CD14-positive monocyte (primary cell): ENCODE measurements around the gene EIF3J. TPM values are rescaled to one million over a fixed set of nuclear protein-coding genes. Genes with fewer than 3 reads are reported as not detected.

Experiments
- DNase-seq, 3 donors: peaks; one replicate each; pipeline ENCODE4 v3.0.0-alpha.2; 2011 to 2022
- H2AFZ ChIP-seq: 2 replicates; pipeline ENCODE4 v1.6.0; 2012; ENCODE audit warnings: mild to moderate bottlenecking, low read depth, low read length, inconsistent platforms; ENCODE audit not compliant: insufficient read depth, poor library complexity, severe bottlenecking
- H3K27ac ChIP-seq, 2 donors: 1 replicate in 1 of 2; 2 replicates in 1 of 2; pipeline ENCODE4 v1.5.1; 2012 to 2013; ENCODE audit warnings: low read length in 2 of 2, control low read depth in 1 of 2, inconsistent platforms in 1 of 2, low read depth in 1 of 2, mild to moderate bottlenecking in 1 of 2
- H3K27me3 ChIP-seq, 2 donors: one replicate each; pipeline versions ENCODE4 v1.6.0 to v1.6.1; 2011 to 2013; ENCODE audit warnings: low read length in 2 of 2; ENCODE audit not compliant: control insufficient read depth in 2 of 2, insufficient read depth in 2 of 2
- H3K36me3 ChIP-seq, 2 donors: replicated peaks in 1 of 2; 1 replicate in 1 of 2; 2 replicates in 1 of 2; pipeline versions ENCODE4 v1.5.1 to v1.6.1; 2012 to 2013; ENCODE audit warnings: low read length in 2 of 2, control low read depth in 1 of 2, inconsistent platforms in 1 of 2, mild to moderate bottlenecking in 1 of 2; ENCODE audit not compliant: insufficient read depth in 2 of 2, control insufficient read depth in 1 of 2
- H3K4me1 ChIP-seq, 2 donors: 1 replicate in 1 of 2; 2 replicates in 1 of 2; pipeline versions ENCODE4 v1.5.1 to v1.6.1; 2012 to 2013; ENCODE audit warnings: low read length in 2 of 2, control low read depth in 1 of 2, inconsistent platforms in 1 of 2, mild to moderate bottlenecking in 1 of 2, moderate library complexity in 1 of 2; ENCODE audit not compliant: insufficient read depth in 2 of 2, control insufficient read depth in 1 of 2
- H3K4me2 ChIP-seq: replicated peaks from 2 replicates; pipeline ENCODE3; 2012; ENCODE audit warnings: low read length, moderate library complexity, mild to moderate bottlenecking; ENCODE audit not compliant: poor library complexity, severe bottlenecking; ENCODE audit errors: extremely low read depth
- H3K4me3 ChIP-seq, 3 experiments: fragments of 200-600 bp in 1 of 3; sonication (generic) in 1 of 3; replicated peaks in 1 of 3; 1 replicate in 2 of 3; 2 replicates in 1 of 3; pipeline ENCODE4 v1.5.1; 2011 to 2013; ENCODE audit warnings: low read length in 3 of 3, mild to moderate bottlenecking in 3 of 3, control low read depth in 2 of 3, low read depth in 2 of 3, inconsistent platforms in 1 of 3, moderate library complexity in 1 of 3
- H3K79me2 ChIP-seq: 2 replicates; pipeline ENCODE4 v1.6.0; 2012; ENCODE audit warnings: mild to moderate bottlenecking, control low read depth, inconsistent platforms, low read length, moderate library complexity; ENCODE audit not compliant: insufficient read depth
- H3K9ac ChIP-seq: 2 replicates; pipeline ENCODE4 v1.6.0; 2017; ENCODE audit warnings: low read length, mild to moderate bottlenecking; ENCODE audit not compliant: insufficient read depth, poor library complexity, severe bottlenecking
- H3K9me3 ChIP-seq, 2 donors: replicated peaks in 1 of 2; 1 replicate in 1 of 2; 2 replicates in 1 of 2; pipeline versions ENCODE4 v1.5.1 to v1.6.1; 2012 to 2013; ENCODE audit warnings: low read length in 2 of 2, control low read depth in 1 of 2; ENCODE audit not compliant: control insufficient read depth in 1 of 2, insufficient read depth in 1 of 2
- H4K20me1 ChIP-seq: 2 replicates; pipeline ENCODE4 v1.6.0; 2012; ENCODE audit warnings: mild to moderate bottlenecking, low read length, control low read depth, moderate library complexity; ENCODE audit not compliant: insufficient read depth
- H3K27ac Mint-ChIP-seq, 7 donors: one replicate each; pipeline ENCODE4 v1.8.0; 2020; ENCODE audit warnings: mild to moderate bottlenecking in 7 of 7, mixed read lengths in 7 of 7, moderate library complexity in 6 of 7, inconsistent platforms in 2 of 7
- H3K27me3 Mint-ChIP-seq, 3 donors: one replicate each; pipeline ENCODE4 v1.8.0; 2021 to 2022; ENCODE audit warnings: low read depth in 3 of 3, mild to moderate bottlenecking in 3 of 3, mixed read lengths in 3 of 3, moderate library complexity in 3 of 3, inconsistent platforms in 1 of 3
- H3K36me3 Mint-ChIP-seq, 2 donors: one replicate each; pipeline ENCODE4 v1.8.0; 2020; ENCODE audit warnings: mixed read lengths in 2 of 2, inconsistent platforms in 1 of 2, mild to moderate bottlenecking in 1 of 2
- H3K4me1 Mint-ChIP-seq: one replicate; pipeline ENCODE4 v1.8.0; 2020; ENCODE audit warnings: mild to moderate bottlenecking, mixed read lengths
- H3K4me3 Mint-ChIP-seq, 2 donors: one replicate each; pipeline ENCODE4 v1.8.0; 2020; ENCODE audit warnings: mild to moderate bottlenecking in 2 of 2, mixed read lengths in 2 of 2, moderate library complexity in 1 of 2
- H3K9me3 Mint-ChIP-seq, 7 donors: one replicate each; pipeline ENCODE4 v1.8.0; 2020 to 2022; ENCODE audit warnings: mixed read lengths in 7 of 7, mild to moderate bottlenecking in 6 of 7, moderate library complexity in 6 of 7, inconsistent platforms in 2 of 7
- CTCF ChIP-seq: fragments of 200-600 bp; IDR thresholded peaks from one replicate; pipeline ENCODE4 v1.8.0; 2022; ENCODE audit warnings: antibody characterized with exemption, mild to moderate bottlenecking
- WGBS: methylation state at CpG from one replicate; pipeline ENCODE4 v1.1.5; 2013; ENCODE audit warnings: missing lambda C conversion rate; ENCODE audit not compliant: insufficient coverage; 5-methylcytosine and 5-hydroxymethylcytosine counted together
- intact Hi-C, 2 donors: fragments of 100-400 bp; cut with micrococcal nuclease; formaldehyde crosslinking; loops; one replicate each; pipeline versions ENCODE4 v1.15.0 to v1.15.1; 2023
- polyA plus RNA-seq, 3 donors: library from polyadenylated mRNA; depleted of rRNA in 1 of 3; unstranded in 2 of 3; stranded (reverse) in 1 of 3; fragments of 300-500 nt in 2 of 3; fragments of >200 nt in 1 of 3; fragmentation: Illumina TruSeq in 2 of 3; gene quantifications; 1 replicate in 2 of 3; 2 replicates in 1 of 3; pipeline ENCODE4 v1.2.3, GENCODE V29; 2012 to 2021

EIF3J gene
- polyA plus RNA-seq, 3 donors: 9.7 to 20.1 (median 13.5) TPM

DNA sequence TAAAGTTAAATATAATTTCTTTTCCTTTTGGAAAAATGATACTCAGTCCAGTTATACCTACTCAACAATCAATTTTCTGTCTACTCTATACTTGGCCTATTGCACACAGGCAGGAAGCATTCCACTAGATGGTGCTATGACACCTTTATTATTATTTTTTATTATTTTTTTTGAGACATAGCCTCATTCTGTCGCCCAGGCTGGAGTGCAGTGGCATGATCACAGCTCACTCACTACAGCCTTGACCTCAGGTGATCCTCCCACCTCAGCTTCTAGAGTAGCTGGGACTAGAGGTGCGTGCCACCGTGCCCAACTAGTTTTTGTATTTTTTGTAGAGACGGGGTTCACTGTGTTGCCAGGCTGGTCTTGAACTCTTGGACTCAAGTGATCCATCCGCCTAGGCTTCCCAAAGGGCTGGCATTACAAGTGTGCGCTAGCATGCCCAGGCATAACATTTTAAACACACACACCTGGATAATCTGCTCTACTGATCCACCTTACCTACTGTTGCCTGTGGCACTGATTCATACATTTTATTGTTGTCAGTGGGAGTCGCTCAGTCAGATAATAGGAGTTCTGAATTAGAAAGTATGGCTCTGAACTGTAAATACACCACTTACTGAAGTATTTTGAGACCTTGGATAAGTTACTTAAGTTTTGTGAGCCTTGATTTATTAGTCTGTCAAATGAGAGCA is 56.2 kb downstream of the EIF3J start:
- H3K9me3 ChIP-seq: no peaks in the 10 kb centered on the region
- no CpG with 5 or more reads among the region's 7 CpGs for WGBS
- peaks cover 11% of the 10 kb centered on the region for H4K20me1 ChIP-seq
- Mint-ChIP-seq H3K4me1 (no peaks in the 10 kb centered on the region), H3K36me3 (peaks cover 70 to 98% of the 10 kb centered on the region in 2 donors), H3K27me3 (peaks cover 0 to 2% (median 0%) of the 10 kb centered on the region in 3 donors), H3K4me3 (no peak overlapping the region), H3K27ac (peak overlapping the region in 2 of 7 donors; percentile 2 to 46), H3K9me3 (no peaks in the 10 kb centered on the region)
- intact Hi-C loops: loop anchor here in 1 of 2 donors (10.0 kb wide), 1 partner anchor 62 kb away; no protein-coding TSS in a partner anchor
- no peaks in the 10 kb centered on the region for H3K4me1 ChIP-seq
- no peaks in the 10 kb centered on the region for H3K79me2 ChIP-seq
- TF ChIP-seq CTCF: peak; percentile 53
- DNase-seq: peak in 2 of 3 donors; percentile 8 to 14
- no peaks in the 10 kb centered on the region for H3K27me3 ChIP-seq
- H2AFZ ChIP-seq: no peak overlapping the region
- H3K4me2 ChIP-seq: no peak overlapping the region
- H3K9ac ChIP-seq: no peak overlapping the region
- H3K4me3 ChIP-seq: no peak overlapping the region
- no peak overlapping the region for H3K27ac ChIP-seq
- peaks cover 94 to 99% of the 10 kb centered on the region in 2 donors for H3K36me3 ChIP-seq

DNA sequence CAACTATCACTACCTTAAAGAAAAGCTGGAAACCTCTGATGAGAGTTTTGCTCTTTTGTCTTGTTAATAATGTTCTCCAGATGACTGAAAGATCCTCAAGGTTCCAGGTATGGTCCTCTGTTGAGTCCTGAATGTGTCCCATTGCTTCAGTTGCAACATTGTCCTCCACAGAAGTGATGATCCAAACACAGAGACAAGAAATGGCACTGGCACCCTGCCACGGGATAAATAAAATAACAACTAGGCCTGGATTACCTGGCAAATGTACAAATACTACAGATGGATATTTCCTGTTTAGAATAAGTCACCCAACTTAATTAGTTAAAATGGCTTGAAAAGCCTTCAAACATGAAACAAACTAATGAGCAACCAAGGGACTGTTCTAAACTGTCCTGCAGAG is 58.3 kb downstream of the EIF3J start:
- Histone ChIP-seq H4K20me1 (peaks cover 8% of the 10 kb centered on the region), H3K4me2 (no peak overlapping the region), H3K9me3 (no peaks in the 10 kb centered on the region), H3K79me2 (no peaks in the 10 kb centered on the region), H3K9ac (no peak overlapping the region), H3K27me3 (no peaks in the 10 kb centered on the region), H3K4me3 (no peak overlapping the region), H2AFZ (no peak overlapping the region), H3K27ac (peak overlapping the region in 1 of 2 donors; percentile 43), H3K36me3 (peaks cover 93 to 99% of the 10 kb centered on the region in 2 donors), H3K4me1 (no peaks in the 10 kb centered on the region)
- peaks cover 0 to 2% (median 0%) of the 10 kb centered on the region in 3 donors for H3K27me3 Mint-ChIP-seq
- H3K9me3 Mint-ChIP-seq: no peaks in the 10 kb centered on the region
- no peaks in the 10 kb centered on the region for H3K4me1 Mint-ChIP-seq
- H3K27ac Mint-ChIP-seq: no peak overlapping the region
- no CpG with 5 or more reads among the region's 1 CpG for WGBS
- no peak for DNase-seq
- H3K36me3 Mint-ChIP-seq: peaks cover 64 to 88% of the 10 kb centered on the region in 2 donors
- TF ChIP-seq CTCF: no peak
- intact Hi-C loops: loop anchor here in 1 of 2 donors (10.0 kb wide), 1 partner anchor 60 kb away; no protein-coding TSS in a partner anchor
- H3K4me3 Mint-ChIP-seq: no peak overlapping the region
